ENCODE results near the gene GNA14.

DNA sequence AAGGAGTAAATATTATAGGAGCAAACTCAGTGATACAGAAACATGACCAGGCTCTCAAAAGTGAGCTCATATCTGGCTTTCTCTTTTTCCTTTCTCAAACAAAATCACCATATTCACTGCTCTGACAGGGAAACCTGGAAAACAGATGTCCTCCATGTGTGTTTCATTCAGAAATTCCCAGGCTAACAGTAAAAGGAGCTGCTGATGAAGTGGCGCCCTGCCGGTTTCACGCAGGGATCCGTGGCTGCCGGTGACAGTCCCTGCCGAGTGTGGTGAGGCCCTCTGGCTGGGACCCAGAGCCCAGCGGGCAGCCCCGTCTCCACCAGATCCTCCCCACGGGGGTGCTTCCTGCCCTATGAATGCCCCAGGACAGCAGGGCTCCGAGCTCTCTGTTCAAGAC, 208.1 kb downstream of the GNA14 start:
- TF ChIP-seq, protein P1, sequence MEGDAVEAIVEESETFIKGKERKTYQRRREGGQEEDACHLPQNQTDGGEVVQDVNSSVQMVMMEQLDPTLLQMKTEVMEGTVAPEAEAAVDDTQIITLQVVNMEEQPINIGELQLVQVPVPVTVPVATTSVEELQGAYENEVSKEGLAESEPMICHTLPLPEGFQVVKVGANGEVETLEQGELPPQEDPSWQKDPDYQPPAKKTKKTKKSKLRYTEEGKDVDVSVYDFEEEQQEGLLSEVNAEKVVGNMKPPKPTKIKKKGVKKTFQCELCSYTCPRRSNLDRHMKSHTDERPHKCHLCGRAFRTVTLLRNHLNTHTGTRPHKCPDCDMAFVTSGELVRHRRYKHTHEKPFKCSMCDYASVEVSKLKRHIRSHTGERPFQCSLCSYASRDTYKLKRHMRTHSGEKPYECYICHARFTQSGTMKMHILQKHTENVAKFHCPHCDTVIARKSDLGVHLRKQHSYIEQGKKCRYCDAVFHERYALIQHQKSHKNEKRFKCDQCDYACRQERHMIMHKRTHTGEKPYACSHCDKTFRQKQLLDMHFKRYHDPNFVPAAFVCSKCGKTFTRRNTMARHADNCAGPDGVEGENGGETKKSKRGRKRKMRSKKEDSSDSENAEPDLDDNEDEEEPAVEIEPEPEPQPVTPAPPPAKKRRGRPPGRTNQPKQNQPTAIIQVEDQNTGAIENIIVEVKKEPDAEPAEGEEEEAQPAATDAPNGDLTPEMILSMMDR (IDR thresholded peaks at IDR 0.05): no peak
- no peak for TF ChIP-seq ZFX (IDR thresholded peaks at IDR 0.05; ENCODE audit: borderline replicate concordance)
